DOHH2 (cell line): ENCODE data around the gene TNFSF12.

ENCODE experiments used
- CTCF ChIP-seq: fragments of 200-600 bp; sonication (generic); IDR thresholded peaks from one replicate; pipeline ENCODE4 v1.5.1; 2014; ENCODE audit warnings: antibody characterized with exemption, mild to moderate bottlenecking, low read depth, low read length; ENCODE audit not compliant: poor library complexity, severe bottlenecking
- EZH2phosphoT487 ChIP-seq: fragments of 200-600 bp; sonication (generic); IDR thresholded peaks from 2 replicates; pipeline ENCODE4 v1.6.1; 2017; ENCODE audit warnings: borderline replicate concordance, mild to moderate bottlenecking, antibody characterized with exemption, low read length, moderate library complexity, mixed read lengths

GRCh38 chr17:7579001-7579833 is 30.4 kb downstream of the TNFSF12 start, which contains the start of gene CD68:
- no peak for TF ChIP-seq CTCF
- no peak for TF ChIP-seq EZH2phosphoT487
